HUDEP-2 (cell line): Measurements from ENCODE around the gene CRYBB2.
"Not testable (repeated sequence)": the region's sequence is repeated elsewhere in the genome, so short reads cannot be mapped to it uniquely, and the experiment has no call there.

Experiments used
- DNase-seq, 76 experiments: peaks; one replicate each; lab custom pipeline; 2025; ENCODE audit not compliant: unreplicated experiment in 76 of 76; lab: John Stamatoyannopoulos, UW

CRYBB2 gene

GRCh38 chr22:25197340-25197739 lies 22.1 kb upstream of the CRYBB2 start:
- no peak for DNase-seq

DNA sequence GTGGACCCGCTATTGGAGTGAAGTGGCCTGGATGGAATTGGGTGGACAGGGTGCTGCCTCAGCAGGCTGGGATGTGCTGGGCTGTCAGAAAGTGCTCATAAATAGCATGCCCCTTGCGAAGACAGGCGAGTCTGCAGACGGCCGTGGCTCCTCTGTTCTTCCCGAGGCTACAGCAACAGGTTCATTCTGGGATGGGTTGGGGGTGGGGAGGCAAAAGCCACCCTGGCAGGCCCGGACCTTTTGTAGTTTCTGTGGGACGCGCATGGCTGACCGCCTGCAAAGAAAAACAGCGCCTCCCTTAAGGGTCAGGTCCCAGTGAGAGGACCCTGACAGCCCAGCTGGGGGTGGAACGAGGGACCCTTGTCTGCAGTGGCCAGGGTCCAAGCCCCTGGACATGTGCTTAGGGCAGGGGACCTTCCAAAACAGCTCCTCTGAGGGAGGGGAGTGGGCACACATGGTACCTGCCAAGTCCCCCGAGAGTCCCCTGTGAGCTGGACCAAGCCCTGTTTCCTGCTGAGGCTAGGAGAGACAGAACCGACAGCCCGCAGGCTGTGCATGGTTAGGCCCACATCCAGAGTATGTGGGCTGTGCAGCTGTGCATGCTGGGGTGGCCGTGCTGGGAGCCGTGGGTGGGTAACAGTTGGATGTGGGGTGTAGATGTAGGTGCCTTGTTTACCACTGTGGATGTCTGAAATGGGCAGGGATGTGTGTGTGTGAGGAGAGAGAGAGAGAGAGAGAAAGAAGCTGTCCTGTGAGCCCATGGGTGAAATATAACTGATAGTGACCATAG lies 19.5 kb upstream of the CRYBB2 start, which contains the start of gene CRYBB3:
CRYBB3 (plus strand) TSS at position 128 of the 790 bp plus-strand sequence. CDS start 1,539 bp downstream, outside the sequence.
- DNase-seq = no peak

DNA sequence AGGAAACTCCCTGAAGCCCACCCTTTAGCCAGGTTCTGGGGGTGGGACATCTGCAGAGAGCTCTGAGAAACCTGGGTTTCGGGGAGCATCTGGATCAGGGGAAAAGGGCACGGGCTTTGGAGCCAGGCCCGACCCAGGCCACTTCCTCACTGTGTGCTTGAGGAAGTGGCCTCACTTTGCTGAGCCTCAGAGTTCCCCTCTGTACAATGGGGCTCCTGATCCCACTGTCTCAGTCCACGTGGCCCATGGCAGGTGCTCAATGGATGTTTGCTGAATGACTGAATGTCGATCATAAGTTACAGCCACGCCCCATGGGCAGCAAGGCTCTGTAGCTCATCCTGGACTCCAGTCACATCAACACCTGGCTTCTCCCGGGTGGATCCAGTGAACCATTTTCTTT lies 18.5 kb upstream of the CRYBB2 start:
- no peak for DNase-seq

- no peak for DNase-seq
Observed at GRCh38 chr22:25201557-25202273, 17.7 kb upstream of the CRYBB2 start.

DNA sequence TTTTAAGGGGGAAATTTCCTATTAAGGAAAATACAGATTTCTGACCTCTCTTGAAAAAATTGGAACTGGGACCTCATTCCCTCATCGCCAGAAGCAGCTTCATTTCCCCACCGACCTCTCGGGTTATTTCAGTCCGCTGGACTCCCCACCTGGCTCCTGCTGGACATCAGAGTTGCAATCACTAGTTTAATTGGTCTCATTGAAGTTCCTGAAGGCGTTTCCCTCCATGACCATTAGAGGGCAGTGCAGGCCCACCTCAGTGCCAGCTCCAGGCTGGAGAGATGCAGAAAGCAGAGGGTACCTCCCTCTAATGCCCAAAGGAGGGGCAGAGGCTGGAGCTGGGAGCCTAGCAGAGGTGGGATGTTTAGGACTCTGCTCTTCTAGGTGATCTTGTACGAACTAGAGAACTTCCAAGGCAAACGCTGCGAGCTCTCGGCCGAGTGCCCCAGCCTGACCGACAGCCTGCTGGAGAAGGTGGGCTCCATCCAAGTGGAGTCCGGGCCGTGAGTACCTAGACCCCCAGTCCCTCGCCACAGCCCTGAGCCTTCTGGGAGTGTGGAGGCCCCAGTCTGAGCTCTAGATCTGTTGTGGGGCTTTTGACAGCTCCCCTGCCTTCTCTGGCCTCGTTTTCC lies 17.0 kb upstream of the CRYBB2 start:
- DNase-seq = peak in 51 of 76 experiments; percentile 3 to 72 (median 29)

DNA sequence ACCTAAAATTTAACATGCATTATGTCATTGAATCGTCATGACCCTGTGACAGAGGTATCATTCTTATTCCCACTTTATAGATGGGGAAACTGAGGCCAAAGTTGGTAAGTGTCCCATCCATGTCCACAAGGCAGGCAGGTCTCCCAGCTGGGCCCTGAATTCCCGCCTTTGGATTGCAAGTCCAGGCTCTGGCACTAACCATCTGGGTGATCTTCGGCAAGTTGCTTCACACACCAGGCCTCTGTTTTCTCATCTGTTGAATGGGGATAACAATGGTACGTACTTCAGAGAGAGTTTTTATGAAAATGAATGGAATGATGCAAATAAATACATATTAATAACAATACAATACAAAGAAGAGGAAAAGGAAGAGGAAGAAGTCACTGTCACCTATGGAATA lies 16.4 kb upstream of the CRYBB2 start:
- DNase-seq = no peak

DNA sequence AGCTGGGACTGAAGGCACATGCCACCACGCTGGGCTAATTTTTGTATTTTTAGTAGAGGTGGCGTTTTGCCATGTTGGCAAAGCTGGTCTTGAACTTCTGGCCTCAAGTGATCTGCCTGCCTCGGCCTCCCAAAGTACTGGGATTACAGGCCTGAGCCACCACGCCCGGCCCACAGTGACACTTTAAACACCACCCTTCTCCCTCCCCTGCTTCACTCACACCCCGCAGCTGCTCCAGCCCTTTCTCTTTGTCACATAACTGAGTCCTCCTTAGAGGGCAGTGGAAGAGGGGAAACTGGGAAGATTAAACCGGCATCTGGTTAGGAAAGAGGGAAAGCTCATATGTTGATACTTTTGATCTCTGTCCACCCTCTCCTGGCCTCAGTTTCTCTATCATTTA lies 14.9 kb upstream of the CRYBB2 start:
- DNase-seq = not testable (repeated sequence)

GRCh38 chr22:25205847-25206246 lies 13.6 kb upstream of the CRYBB2 start:
- no peak for DNase-seq

- DNase-seq = no peak
Observed at GRCh38 chr22:25206998-25207397, 12.4 kb upstream of the CRYBB2 start.

DNA sequence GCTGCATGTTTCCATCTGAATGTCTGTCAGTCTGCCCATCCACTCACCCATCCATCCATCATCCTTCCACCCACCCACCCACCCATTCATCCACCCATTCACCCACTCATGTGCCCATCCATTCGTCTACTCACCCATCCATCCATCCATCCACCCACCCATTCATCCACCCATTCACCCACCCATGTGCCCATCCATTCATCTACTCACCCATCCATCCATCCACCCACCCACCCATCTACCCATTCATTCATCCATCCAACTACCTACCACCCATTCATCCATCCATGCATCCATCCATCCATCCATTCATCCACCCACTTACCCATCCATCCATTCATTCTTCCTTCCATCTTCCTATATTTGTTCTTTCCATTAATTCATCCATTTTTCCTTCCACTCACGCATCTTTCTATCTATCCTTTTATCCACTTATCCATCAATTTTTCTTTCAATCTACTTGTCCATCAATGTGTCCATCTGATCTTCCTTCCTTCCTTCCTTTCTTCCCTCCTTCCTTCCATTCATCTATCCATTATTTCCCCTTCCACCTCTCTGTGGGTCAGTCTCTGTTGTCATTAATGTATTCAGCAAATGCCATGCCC lies 11.8 kb upstream of the CRYBB2 start:
- no peak for DNase-seq

- DNase-seq = no peak
Observed at GRCh38 chr22:25208328-25208727, 11.1 kb upstream of the CRYBB2 start.

DNA sequence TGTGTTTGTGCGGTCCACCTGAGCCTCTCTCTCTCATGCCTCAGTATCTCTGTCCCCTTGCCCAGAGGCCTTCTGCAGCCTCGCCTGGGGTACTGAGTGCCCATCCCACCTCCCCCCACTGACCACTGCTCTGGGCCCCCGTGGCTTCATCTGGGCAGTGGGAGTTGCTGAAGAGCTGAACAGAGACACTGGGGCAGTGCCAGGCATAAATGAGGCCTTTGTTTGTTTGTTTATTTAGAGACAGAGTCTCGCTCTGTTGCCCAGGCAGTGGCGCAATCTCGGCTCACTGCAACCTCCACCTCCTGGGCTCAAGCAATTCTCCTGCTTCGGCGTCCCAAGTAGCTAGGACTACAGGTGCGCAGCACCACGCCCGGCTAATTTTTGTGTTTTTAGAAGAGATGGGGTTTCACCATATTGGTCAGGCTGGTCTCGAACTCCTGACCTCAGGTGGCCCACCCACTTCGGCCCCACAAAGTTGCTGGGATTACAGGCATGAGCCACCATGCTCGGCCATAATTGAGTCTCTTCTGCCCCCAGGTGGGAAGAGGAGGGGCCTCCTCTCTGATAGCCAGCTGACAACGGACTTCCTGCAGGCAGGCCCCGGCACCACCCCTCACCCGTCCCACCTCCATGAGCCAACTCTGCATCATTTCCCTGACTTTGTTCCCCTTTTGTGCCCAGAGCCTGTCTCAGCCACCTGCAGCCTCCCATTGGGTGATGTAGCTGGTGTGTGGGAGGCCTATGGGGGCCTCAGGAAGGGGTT lies 10.5 kb upstream of the CRYBB2 start:
- DNase-seq = no peak

DNA sequence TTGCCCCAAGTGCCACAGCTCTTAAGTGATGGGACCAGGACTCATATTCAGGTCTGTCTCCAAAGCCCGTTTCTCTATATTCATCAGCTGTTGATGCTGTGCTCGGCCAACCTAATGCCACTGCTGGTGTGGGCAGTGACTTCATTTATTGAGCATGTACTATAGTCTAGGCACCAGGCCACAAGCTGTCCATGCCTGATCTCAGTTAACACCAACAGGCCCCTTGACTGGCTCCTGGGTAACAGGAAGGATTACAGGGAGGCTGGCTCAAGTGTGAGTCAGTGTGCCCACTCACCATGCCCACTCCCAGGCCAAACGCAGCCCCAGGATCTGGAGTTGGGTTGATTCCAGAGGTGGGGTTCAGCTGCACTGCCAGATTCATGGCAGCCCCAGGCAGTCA lies 8.6 kb upstream of the CRYBB2 start:
- DNase-seq = no peak

DNA sequence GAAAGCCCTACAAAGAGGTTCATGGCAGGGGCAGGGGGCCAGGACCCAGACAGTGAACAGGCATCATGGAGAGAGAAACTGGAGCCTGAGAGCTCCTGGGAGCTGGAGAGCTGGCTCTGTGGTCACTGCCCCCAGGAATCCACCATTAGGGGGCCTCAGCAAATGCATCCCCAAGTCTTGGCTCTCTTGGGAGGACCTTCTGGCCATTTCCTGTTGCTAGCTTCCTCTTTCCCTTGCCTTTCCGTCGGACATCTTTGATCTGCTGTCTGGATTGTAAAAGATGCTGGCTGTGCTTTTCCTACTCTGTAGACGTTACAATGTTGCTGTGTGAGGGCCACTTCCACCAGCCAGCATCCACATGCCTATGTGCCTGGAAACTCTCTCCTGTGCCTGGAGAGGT lies 7.1 kb upstream of the CRYBB2 start:
- no peak for DNase-seq

DNA sequence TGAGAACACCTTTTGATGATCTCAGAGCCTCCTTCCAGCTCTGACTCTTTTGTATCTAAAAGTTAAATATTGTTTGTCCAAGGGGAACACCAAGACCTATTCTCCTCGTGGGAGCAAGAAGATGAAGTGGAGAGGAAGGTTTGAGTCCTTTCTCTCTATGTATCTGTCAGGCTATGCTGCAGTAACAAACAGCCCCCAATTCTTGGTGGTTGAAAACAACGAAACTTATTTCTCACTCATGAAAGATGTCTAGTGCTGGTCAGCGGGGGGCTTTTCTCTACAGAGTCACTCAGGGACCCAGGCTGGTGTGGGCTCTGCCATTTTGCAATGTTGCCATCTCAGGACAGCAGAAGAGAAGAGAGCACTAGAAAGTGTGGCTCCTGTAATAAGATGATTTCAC lies 6.2 kb upstream of the CRYBB2 start:
- no peak for DNase-seq

DNA sequence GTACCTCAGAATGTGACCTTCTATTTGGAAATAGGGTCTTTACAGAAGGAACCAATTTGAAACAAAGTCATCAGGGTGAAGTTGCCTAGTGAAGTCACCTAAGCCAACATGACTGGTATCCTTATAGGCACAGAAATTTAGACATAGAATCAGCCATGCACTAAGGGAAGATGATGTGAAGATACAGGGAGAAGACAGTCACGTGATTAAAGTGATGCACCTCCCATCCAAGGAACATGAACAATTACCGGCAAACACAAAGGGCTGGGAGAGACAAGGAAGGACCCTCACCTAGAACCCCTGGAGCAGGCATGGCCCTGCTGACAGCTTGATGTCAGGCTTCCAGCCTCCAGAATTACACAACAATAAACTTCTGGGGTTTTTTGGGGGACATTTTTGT lies 3.2 kb upstream of the CRYBB2 start:
- DNase-seq = no peak

DNA sequence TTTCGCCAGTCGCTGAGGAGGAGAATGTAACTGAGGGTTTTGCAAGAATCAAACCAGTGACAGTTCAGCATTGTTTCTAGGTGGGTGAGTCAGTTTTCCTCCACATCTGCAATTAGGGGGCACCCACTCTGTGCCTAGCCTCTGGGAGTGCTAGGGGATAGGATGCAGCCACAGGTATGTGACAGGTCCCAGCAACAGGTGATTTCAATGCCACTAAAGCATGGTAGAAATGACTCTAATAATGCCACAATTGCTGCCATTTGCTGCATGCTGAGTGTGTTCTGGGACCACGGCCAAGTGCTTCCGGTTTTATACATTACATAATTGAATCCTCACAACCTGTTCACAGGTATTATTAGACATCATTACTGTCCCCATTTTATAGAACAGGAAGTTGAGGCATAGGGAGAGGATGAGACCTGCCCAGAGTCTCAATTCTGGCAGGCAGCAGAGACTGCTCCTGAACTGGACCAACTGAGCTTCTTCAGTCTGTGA lies 556 bp downstream of the CRYBB2 start:
- no peak for DNase-seq

DNA sequence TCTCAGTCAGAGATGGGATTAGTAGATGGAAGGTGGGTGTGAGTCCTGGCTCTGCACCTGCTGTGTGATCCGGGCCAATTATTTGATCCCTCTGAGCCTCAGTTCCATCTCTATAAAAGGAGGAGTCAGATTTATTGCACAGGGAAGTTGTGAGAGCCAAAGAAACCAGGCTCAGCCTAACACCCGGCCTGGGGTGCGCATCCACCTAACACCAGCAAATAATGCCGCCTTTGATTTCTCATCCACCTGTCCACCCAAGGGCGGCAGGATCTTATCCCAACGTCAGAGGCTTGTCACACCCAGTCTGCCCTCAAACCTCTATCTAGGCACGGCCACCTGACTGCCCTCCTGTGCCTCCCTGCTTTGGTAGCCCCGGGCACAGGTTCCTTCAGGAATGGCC lies 2.4 kb downstream of the CRYBB2 start:
- DNase-seq = no peak

GRCh38 chr22:25223269-25223850 lies 3.9 kb downstream of the CRYBB2 start:
- no peak for DNase-seq

DNA sequence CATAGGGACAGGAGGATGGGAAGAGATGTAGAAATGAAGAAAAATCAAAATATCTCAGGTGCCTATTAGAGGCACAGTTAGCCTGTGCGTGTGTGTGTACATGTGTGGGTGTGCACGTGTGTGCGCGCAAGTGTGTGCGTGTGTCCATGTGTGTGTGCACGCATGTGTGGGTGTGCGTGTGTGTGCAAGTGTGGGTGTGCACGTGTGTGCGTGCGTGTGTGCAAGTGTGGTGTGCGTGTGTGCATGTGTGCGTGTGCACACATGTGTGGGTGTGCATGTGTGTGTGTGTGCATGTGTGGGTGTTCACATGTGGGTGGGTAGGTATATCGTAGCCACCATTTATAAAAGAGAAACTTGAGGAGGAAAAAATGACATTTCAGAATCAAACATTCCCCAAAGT lies 9.4 kb downstream of the CRYBB2 start:
- DNase-seq = no peak
